Measurements from ENCODE around the gene NAT9.

DNA sequence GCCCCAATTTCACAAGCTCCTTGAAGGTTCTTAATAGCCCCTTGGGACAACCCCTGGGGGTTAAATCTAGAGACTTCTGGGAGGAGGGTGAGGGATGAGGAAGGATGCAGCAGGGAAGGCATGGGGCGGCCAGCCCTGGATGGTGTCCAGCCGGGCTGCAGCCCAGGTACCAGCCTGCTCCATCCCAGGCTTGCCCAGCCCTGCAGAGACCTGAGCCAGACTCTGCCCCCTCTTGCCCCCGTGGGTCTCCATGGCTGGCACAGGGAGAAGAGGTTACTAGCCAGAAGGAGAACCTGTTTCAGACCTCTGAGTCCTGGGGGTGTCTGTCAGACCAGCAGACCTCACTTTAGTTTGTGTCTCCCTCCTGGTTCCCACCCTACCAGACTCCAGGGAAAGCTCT lies 19.3 kb downstream of the NAT9 start:
- TF ChIP-seq EZH2 (IDR thresholded peaks at IDR 0.05; ENCODE audit: low read length, missing control alignments) = no peak
- TF ChIP-seq, protein P1, sequence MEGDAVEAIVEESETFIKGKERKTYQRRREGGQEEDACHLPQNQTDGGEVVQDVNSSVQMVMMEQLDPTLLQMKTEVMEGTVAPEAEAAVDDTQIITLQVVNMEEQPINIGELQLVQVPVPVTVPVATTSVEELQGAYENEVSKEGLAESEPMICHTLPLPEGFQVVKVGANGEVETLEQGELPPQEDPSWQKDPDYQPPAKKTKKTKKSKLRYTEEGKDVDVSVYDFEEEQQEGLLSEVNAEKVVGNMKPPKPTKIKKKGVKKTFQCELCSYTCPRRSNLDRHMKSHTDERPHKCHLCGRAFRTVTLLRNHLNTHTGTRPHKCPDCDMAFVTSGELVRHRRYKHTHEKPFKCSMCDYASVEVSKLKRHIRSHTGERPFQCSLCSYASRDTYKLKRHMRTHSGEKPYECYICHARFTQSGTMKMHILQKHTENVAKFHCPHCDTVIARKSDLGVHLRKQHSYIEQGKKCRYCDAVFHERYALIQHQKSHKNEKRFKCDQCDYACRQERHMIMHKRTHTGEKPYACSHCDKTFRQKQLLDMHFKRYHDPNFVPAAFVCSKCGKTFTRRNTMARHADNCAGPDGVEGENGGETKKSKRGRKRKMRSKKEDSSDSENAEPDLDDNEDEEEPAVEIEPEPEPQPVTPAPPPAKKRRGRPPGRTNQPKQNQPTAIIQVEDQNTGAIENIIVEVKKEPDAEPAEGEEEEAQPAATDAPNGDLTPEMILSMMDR (conservative IDR thresholded peaks at IDR 0.05 in 1 of 2, IDR thresholded peaks at IDR 0.05 in 1 of 2; ENCODE audit: low read depth in 1 of 2, low read length in 2 of 2) = no peak
